LNCaP clone FGC (cell line): ENCODE measurements around the gene TSC22D3.
"Not testable (repeated sequence)": the region's sequence is repeated elsewhere in the genome, so short reads cannot be mapped to it uniquely, and the experiment has no call there.

Experiments
- DNase-seq: peaks from one replicate; pipeline ENCODE4 v3.0.0-alpha.2; 2011; ENCODE audit warnings: low read depth
- H3K4me3 ChIP-seq: 2 replicates; pipeline ENCODE4 v1.5.1; 2011; ENCODE audit warnings: mild to moderate bottlenecking, low read depth, low read length, control low read depth
- TF ChIP-seq, protein P1 (sequence below): IDR thresholded peaks from 2 replicates; pipeline ENCODE4 v1.5.1; 2012; ENCODE audit warnings: mild to moderate bottlenecking; ENCODE audit not compliant: control insufficient read depth, insufficient read depth; ENCODE audit errors: extremely low read depth

Gene TSC22D3

GRCh38 chrX:107675823-107676555 is 99.6 kb downstream of the TSC22D3 start:
- no peak for DNase-seq
- TF ChIP-seq, protein P1, sequence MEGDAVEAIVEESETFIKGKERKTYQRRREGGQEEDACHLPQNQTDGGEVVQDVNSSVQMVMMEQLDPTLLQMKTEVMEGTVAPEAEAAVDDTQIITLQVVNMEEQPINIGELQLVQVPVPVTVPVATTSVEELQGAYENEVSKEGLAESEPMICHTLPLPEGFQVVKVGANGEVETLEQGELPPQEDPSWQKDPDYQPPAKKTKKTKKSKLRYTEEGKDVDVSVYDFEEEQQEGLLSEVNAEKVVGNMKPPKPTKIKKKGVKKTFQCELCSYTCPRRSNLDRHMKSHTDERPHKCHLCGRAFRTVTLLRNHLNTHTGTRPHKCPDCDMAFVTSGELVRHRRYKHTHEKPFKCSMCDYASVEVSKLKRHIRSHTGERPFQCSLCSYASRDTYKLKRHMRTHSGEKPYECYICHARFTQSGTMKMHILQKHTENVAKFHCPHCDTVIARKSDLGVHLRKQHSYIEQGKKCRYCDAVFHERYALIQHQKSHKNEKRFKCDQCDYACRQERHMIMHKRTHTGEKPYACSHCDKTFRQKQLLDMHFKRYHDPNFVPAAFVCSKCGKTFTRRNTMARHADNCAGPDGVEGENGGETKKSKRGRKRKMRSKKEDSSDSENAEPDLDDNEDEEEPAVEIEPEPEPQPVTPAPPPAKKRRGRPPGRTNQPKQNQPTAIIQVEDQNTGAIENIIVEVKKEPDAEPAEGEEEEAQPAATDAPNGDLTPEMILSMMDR = no peak
- H3K4me3 ChIP-seq = peak overlapping the region; percentile 70

GRCh38 chrX:107675365-107675654 is 100.3 kb downstream of the TSC22D3 start:
- no peak for DNase-seq
- TF ChIP-seq, protein P1 = no peak
- H3K4me3 ChIP-seq = no peak overlapping the region

- TF ChIP-seq, protein P1 = no peak
- no peak for DNase-seq
- H3K4me3 ChIP-seq = no peak overlapping the region
Measured at GRCh38 chrX:107674480-107675364, 100.9 kb downstream of the TSC22D3 start.

DNA sequence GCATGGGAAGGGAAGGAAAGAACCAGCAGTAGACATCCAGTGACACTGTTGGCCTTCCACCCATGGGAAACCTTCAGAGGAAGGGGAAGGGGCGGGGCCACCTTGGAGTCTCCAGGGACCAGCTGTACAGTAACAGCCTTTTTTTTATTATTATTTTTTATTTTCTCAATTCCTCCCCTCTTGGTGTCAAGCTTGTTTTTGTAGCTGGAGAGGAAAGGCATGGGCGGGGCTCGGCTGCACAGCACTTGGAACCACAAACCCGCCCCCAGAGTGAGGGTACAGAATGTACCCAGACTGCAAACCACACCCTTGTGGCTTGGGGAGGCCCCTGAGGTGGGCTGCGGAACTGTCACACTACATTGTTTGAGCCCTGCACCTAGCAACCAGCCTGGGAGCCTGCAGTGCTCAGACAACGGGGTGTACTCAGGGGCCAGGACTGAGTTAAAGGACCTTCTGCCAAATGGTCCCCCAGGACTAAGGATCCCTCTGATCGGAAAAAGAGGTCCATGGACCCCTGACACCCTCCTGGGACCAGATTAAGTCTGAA is 101.6 kb downstream of the TSC22D3 start:
- no peak for DNase-seq
- no peak overlapping the region for H3K4me3 ChIP-seq
- TF ChIP-seq, protein P1 = no peak

DNA sequence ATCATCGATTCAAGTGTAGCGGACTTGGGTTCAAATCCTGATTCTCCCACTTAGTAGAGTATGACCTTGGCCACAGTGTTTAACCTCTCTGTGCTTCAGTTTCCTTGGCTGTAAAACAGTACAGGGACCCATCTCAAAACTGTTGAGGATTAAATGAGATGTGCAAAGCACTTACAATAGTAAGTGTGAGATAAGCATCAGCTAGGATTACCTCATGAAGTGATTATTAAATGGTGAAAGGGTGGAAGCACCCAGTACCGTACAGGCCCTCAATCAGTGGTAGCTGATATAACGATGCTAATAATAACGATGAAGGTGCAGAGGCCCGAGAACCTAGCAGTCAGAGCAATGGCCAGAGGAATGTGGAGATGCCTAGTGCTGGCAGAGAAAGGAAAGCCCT is 102.2 kb downstream of the TSC22D3 start:
- TF ChIP-seq, protein P1 = no peak
- H3K4me3 ChIP-seq = no peak overlapping the region
- no peak for DNase-seq

DNA sequence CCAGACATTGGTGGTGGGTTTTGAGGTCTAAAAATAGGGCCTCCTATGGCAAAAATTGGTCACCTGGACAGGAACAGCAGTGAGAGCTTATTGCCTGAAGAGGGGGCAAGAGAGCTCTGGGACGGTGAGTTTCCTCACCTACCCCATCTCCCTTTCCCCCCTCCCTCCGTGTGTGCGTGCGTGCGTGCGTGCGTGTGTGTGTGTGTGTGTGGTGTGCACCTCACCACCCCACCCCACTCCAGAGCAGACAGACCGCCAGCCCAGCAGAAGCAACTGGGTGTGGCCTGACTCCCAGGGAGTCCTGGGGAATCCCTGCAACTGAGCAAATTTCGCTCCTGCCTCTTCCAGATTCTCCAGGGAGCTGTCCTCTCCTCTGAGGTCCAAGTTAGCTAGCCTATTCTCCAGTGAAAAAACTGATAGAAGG is 102.6 kb downstream of the TSC22D3 start:
- no peak overlapping the region for H3K4me3 ChIP-seq
- TF ChIP-seq, protein P1 = peak; percentile 23; the same call in 1 of the 2 replicates

GRCh38 chrX:107671256-107671655 is 104.3 kb downstream of the TSC22D3 start:
- H3K4me3 ChIP-seq, DNase-seq: not testable (repeated sequence)

More for the DNA sequence above, 102.6 kb downstream of the TSC22D3 start:
- no peak for DNase-seq
